ENCODE data around the gene GATD1.
"Not testable (repeated sequence)": the region's sequence is repeated elsewhere in the genome, so short reads cannot be mapped to it uniquely, and the experiment has no call there.

The GATD1 gene

GRCh38 chr11:747158-748006, 29.9 kb downstream of the GATD1 start, which contains the start of gene TALDO1:
TSS of gene TALDO1 (plus strand) at chr11:747464. CDS start at chr11:747482, 18 bp downstream.
- H3K27me3 ChIP-seq (ENCODE audit: insufficient read depth, insufficient read length): no peaks in the 10 kb centered on the region
- DNase-seq (ENCODE audit: low read depth, low spot score): peak; percentile 86
- peak within 1 kb of the TSS; percentile 82 for H3K9ac ChIP-seq (ENCODE audit: insufficient read length, low read depth)
- no peaks in the 10 kb centered on the region for H3K9me3 ChIP-seq (ENCODE audit: insufficient read depth, low read length)
- H3K4me1 ChIP-seq (ENCODE audit: insufficient read depth, insufficient read length): peaks cover under 1% of the 10 kb centered on the region
- H3K36me3 ChIP-seq (ENCODE audit: insufficient read depth, insufficient read length, low read length): peaks cover 13% of the 10 kb centered on the region
- peak within 1 kb of the TSS; percentile 88 for H3K4me3 ChIP-seq (ENCODE audit: insufficient read length, low read depth)
- no peak for TF ChIP-seq SUZ12 (IDR thresholded peaks at IDR 0.05; ENCODE audit: extremely low read depth, insufficient read depth, insufficient read length)

- Histone ChIP-seq H3K4me1 (ENCODE audit: insufficient read depth, insufficient read length) (no peaks in the 10 kb centered on the region), H3K36me3 (ENCODE audit: insufficient read depth, insufficient read length, low read length) (peaks cover 11% of the 10 kb centered on the region), H3K9me3 (ENCODE audit: insufficient read depth, low read length) (no peaks in the 10 kb centered on the region), H3K9ac (ENCODE audit: insufficient read length, low read depth) (peak overlapping the region; percentile 82), H3K27me3 (ENCODE audit: insufficient read depth, insufficient read length) (no peaks in the 10 kb centered on the region), H3K4me3 (ENCODE audit: insufficient read length, low read depth) (peak overlapping the region; percentile 88)
- no peak for DNase-seq (ENCODE audit: low read depth, low spot score)
- TF ChIP-seq SUZ12 (IDR thresholded peaks at IDR 0.05; ENCODE audit: extremely low read depth, insufficient read depth, insufficient read length) (no peak), ZNF274 (IDR thresholded peaks at IDR 0.05; ENCODE audit: low read depth, low read length) (no peak), YY1 (IDR thresholded peaks at IDR 0.05; ENCODE audit: insufficient read depth, insufficient read length) (no peak)
Measured at GRCh38 chr11:746289-747157, 30.8 kb downstream of the GATD1 start.

- H3K4me1 ChIP-seq (ENCODE audit: insufficient read depth, insufficient read length): no peaks in the 10 kb centered on the region
- H3K9ac ChIP-seq (ENCODE audit: insufficient read length, low read depth): no peak overlapping the region
- H3K4me3 ChIP-seq (ENCODE audit: insufficient read length, low read depth): no peak overlapping the region
- TF ChIP-seq SUZ12 (IDR thresholded peaks at IDR 0.05; ENCODE audit: extremely low read depth, insufficient read depth, insufficient read length) (no peak), ZNF274 (IDR thresholded peaks at IDR 0.05; ENCODE audit: low read depth, low read length) (no peak), YY1 (IDR thresholded peaks at IDR 0.05; ENCODE audit: insufficient read depth, insufficient read length) (no peak)
- H3K9me3 ChIP-seq (ENCODE audit: insufficient read depth, low read length): no peaks in the 10 kb centered on the region
- H3K27me3 ChIP-seq (ENCODE audit: insufficient read depth, insufficient read length): no peaks in the 10 kb centered on the region
- DNase-seq (ENCODE audit: low read depth, low spot score): no peak
- peaks cover 11% of the 10 kb centered on the region for H3K36me3 ChIP-seq (ENCODE audit: insufficient read depth, insufficient read length, low read length)
Measured at GRCh38 chr11:745428-745827, 31.9 kb downstream of the GATD1 start.

GRCh38 chr11:742571-743201, 34.6 kb downstream of the GATD1 start:
- Histone ChIP-seq H3K36me3 (ENCODE audit: insufficient read depth, insufficient read length, low read length) (no peaks in the 10 kb centered on the region), H3K9me3 (ENCODE audit: insufficient read depth, low read length) (no peaks in the 10 kb centered on the region), H3K27me3 (ENCODE audit: insufficient read depth, insufficient read length) (no peaks in the 10 kb centered on the region), H3K9ac (ENCODE audit: insufficient read length, low read depth) (no peak overlapping the region), H3K4me3 (ENCODE audit: insufficient read length, low read depth) (no peak overlapping the region), H3K4me1 (ENCODE audit: insufficient read depth, insufficient read length) (no peaks in the 10 kb centered on the region)
- DNase-seq (ENCODE audit: low read depth, low spot score): no peak
- TF ChIP-seq YY1 (IDR thresholded peaks at IDR 0.05; ENCODE audit: insufficient read depth, insufficient read length) (no peak), SUZ12 (IDR thresholded peaks at IDR 0.05; ENCODE audit: extremely low read depth, insufficient read depth, insufficient read length) (no peak), ZNF274 (IDR thresholded peaks at IDR 0.05; ENCODE audit: low read depth, low read length) (no peak)

GRCh38 chr11:742156-742546, 35.1 kb downstream of the GATD1 start:
- no peak for DNase-seq (ENCODE audit: low read depth, low spot score)
- H3K27me3 ChIP-seq (ENCODE audit: insufficient read depth, insufficient read length): no peaks in the 10 kb centered on the region
- H3K9me3 ChIP-seq (ENCODE audit: insufficient read depth, low read length): no peaks in the 10 kb centered on the region
- H3K36me3 ChIP-seq (ENCODE audit: insufficient read depth, insufficient read length, low read length): no peaks in the 10 kb centered on the region
- no peak for TF ChIP-seq SUZ12 (IDR thresholded peaks at IDR 0.05; ENCODE audit: extremely low read depth, insufficient read depth, insufficient read length)
- no peak for TF ChIP-seq ZNF274 (IDR thresholded peaks at IDR 0.05; ENCODE audit: low read depth, low read length)
- TF ChIP-seq YY1 (IDR thresholded peaks at IDR 0.05; ENCODE audit: insufficient read depth, insufficient read length): no peak
- H3K4me1 ChIP-seq (ENCODE audit: insufficient read depth, insufficient read length): peaks cover 3% of the 10 kb centered on the region
- no peak overlapping the region for H3K4me3 ChIP-seq (ENCODE audit: insufficient read length, low read depth)
- no peak overlapping the region for H3K9ac ChIP-seq (ENCODE audit: insufficient read length, low read depth)

GRCh38 chr11:737899-738298, 39.4 kb downstream of the GATD1 start:
- H3K4me1 ChIP-seq (ENCODE audit: insufficient read depth, insufficient read length); DNase-seq (ENCODE audit: low read depth, low spot score); H3K36me3 ChIP-seq (ENCODE audit: insufficient read depth, insufficient read length, low read length); H3K4me3 ChIP-seq (ENCODE audit: insufficient read length, low read depth); H3K9me3 ChIP-seq (ENCODE audit: insufficient read depth, low read length); H3K9ac ChIP-seq (ENCODE audit: insufficient read length, low read depth); H3K27me3 ChIP-seq (ENCODE audit: insufficient read depth, insufficient read length): not testable (repeated sequence)

- Histone ChIP-seq H3K27me3 (ENCODE audit: insufficient read depth, insufficient read length) (no peaks in the 10 kb centered on the region), H3K4me1 (ENCODE audit: insufficient read depth, insufficient read length) (peaks cover 3% of the 10 kb centered on the region), H3K9me3 (ENCODE audit: insufficient read depth, low read length) (no peaks in the 10 kb centered on the region), H3K9ac (ENCODE audit: insufficient read length, low read depth) (peak overlapping the region; percentile 70), H3K4me3 (ENCODE audit: insufficient read length, low read depth) (no peak overlapping the region), H3K36me3 (ENCODE audit: insufficient read depth, insufficient read length, low read length) (no peaks in the 10 kb centered on the region)
- DNase-seq (ENCODE audit: low read depth, low spot score): no peak
- TF ChIP-seq SUZ12 (IDR thresholded peaks at IDR 0.05; ENCODE audit: extremely low read depth, insufficient read depth, insufficient read length) (no peak), YY1 (IDR thresholded peaks at IDR 0.05; ENCODE audit: insufficient read depth, insufficient read length) (no peak), ZNF274 (IDR thresholded peaks at IDR 0.05; ENCODE audit: low read depth, low read length) (no peak)
Measured at GRCh38 chr11:737366-737765, 39.9 kb downstream of the GATD1 start.

GRCh38 chr11:734541-734940, 42.7 kb downstream of the GATD1 start:
- H3K27me3 ChIP-seq (ENCODE audit: insufficient read depth, insufficient read length); H3K4me3 ChIP-seq (ENCODE audit: insufficient read length, low read depth); H3K9me3 ChIP-seq (ENCODE audit: insufficient read depth, low read length); H3K36me3 ChIP-seq (ENCODE audit: insufficient read depth, insufficient read length, low read length); H3K4me1 ChIP-seq (ENCODE audit: insufficient read depth, insufficient read length); DNase-seq (ENCODE audit: low read depth, low spot score): not testable (repeated sequence)
- peak overlapping the region; percentile 4 for H3K9ac ChIP-seq (ENCODE audit: insufficient read length, low read depth)

Data from NT2/D1 (cell line).